MCF 10A (cell line): ENCODE data around the gene STATH. TPM values are rescaled to one million over a fixed set of nuclear protein-coding genes. Genes with fewer than 3 reads are reported as not detected.

Source experiments
- BruUV-seq: library from RNA; stranded (reverse); fragments of 400-500 nt; replicated peaks from 2 replicates; lab custom pipeline; 2021; lab: Mats Ljungman, UMichigan
- CTCF ChIA-PET: fragments of 300-600 bp; sonication (Branson Sonifier 250); formaldehyde crosslinking; extraction: SDS; loops from one replicate; lab custom pipeline; 2021; ENCODE audit warnings: antibody characterized with exemption, inconsistent platforms; lab: Yijun Ruan, JAX
- POLR2A ChIA-PET: fragments of 300-600, 350-650 bp; sonication (Branson Sonifier 250); formaldehyde crosslinking; extraction: SDS; loops from one replicate; lab custom pipeline; 2020; ENCODE audit warnings: antibody characterized with exemption, inconsistent platforms; lab: Yijun Ruan, JAX
- DNase-seq: peaks from one replicate; pipeline ENCODE4 v3.0.0-alpha.2; 2018; ENCODE audit not compliant: unreplicated experiment
- H3K27ac Mint-ChIP-seq: one replicate; pipeline ENCODE4 v1.8.0; 2022; ENCODE audit warnings: mild to moderate bottlenecking, low read depth, mixed read lengths; ENCODE audit not compliant: unreplicated experiment
- H3K27me3 Mint-ChIP-seq: one replicate; pipeline ENCODE4 v1.8.0; 2022; ENCODE audit warnings: mixed read lengths; ENCODE audit not compliant: insufficient read depth, unreplicated experiment
- H3K36me3 Mint-ChIP-seq: one replicate; pipeline ENCODE4 v1.8.0; 2022; ENCODE audit warnings: mild to moderate bottlenecking, moderate library complexity, mixed read lengths; ENCODE audit not compliant: insufficient read depth, unreplicated experiment
- H3K4me1 Mint-ChIP-seq: one replicate; pipeline ENCODE4 v1.8.0; 2022; ENCODE audit warnings: mixed read lengths; ENCODE audit not compliant: insufficient read depth, unreplicated experiment
- H3K4me3 Mint-ChIP-seq: one replicate; pipeline ENCODE4 v1.8.0; 2022; ENCODE audit warnings: mild to moderate bottlenecking, moderate library complexity, mixed read lengths; ENCODE audit not compliant: unreplicated experiment
- H3K9me3 Mint-ChIP-seq: one replicate; pipeline ENCODE4 v1.8.0; 2022; ENCODE audit warnings: mixed read lengths; ENCODE audit not compliant: unreplicated experiment
- intact Hi-C: fragments of 100-400 bp; cut with micrococcal nuclease; formaldehyde crosslinking; loops from 2 replicates; pipeline ENCODE4 v1.14.1; 2022
- total RNA-seq: library from RNA; stranded (reverse); gene quantifications from 2 replicates; pipeline ENCODE4 v1.2.3, GENCODE V29; 2022
- TF ChIP-seq, protein P1 (sequence below): fragments of 200-600 bp; IDR thresholded peaks from one replicate; pipeline ENCODE4 v1.8.0; 2022; ENCODE audit warnings: antibody characterized with exemption, mild to moderate bottlenecking; ENCODE audit not compliant: unreplicated experiment

Gene STATH
- total RNA-seq, 1 experiment from 2014 or later = not detected

DNA sequence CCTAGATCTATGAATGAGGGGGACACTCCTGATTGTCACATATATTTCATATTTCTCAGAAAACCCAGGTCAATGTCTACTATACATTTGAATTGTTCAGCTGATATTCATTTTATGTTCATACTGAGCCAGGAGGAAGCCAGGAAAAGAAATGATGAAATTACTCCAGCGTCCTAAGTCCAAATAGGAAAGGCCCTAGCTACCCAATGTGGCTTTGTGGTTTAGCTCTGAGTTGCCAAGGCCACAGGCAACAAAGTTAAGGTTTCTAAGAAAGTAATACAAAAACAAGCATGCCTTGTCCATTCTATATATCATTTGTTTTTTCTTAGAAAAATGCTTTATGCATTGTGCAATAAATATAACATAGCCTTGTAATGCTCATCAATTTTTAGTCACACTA lies 25.7 kb upstream of the STATH start:
- no peak overlapping the region for H3K4me3 Mint-ChIP-seq
- ChIA-PET POLR2A (no interaction called here), CTCF (interaction anchor here (0.9 kb wide), 1 partner anchor 8 kb away, joined by 3 read pairs; no protein-coding TSS in a partner anchor)
- peaks cover 6% of the 10 kb centered on the region for H3K36me3 Mint-ChIP-seq
- intact Hi-C loops = no loop called here
- no peaks in the 10 kb centered on the region for H3K9me3 Mint-ChIP-seq
- H3K4me1 Mint-ChIP-seq = no peaks in the 10 kb centered on the region
- no peak overlapping the region for H3K27ac Mint-ChIP-seq
- TF ChIP-seq, protein P1, sequence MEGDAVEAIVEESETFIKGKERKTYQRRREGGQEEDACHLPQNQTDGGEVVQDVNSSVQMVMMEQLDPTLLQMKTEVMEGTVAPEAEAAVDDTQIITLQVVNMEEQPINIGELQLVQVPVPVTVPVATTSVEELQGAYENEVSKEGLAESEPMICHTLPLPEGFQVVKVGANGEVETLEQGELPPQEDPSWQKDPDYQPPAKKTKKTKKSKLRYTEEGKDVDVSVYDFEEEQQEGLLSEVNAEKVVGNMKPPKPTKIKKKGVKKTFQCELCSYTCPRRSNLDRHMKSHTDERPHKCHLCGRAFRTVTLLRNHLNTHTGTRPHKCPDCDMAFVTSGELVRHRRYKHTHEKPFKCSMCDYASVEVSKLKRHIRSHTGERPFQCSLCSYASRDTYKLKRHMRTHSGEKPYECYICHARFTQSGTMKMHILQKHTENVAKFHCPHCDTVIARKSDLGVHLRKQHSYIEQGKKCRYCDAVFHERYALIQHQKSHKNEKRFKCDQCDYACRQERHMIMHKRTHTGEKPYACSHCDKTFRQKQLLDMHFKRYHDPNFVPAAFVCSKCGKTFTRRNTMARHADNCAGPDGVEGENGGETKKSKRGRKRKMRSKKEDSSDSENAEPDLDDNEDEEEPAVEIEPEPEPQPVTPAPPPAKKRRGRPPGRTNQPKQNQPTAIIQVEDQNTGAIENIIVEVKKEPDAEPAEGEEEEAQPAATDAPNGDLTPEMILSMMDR = no peak
- no peak for DNase-seq
- H3K27me3 Mint-ChIP-seq = peaks cover 68% of the 10 kb centered on the region
- no TSS peak for BruUV-seq

DNA sequence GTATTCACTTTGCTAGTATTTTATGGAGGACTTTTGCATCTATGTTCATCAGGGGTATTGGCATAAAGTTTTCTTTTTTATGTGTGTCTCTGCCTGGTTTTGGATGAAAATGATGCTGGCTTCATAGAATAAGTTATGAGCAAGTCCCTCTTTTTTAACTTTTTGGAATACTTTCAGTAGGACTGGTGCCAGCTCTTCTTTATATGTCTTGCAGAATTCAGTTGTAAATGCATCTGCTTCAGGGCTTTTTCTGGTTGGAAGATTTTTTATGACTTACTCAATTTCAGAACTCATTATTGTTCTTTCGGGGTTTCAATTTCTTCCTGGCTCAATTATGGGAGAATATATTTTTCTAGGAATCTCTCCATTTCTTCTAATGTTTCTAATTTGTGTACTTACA lies 21.1 kb upstream of the STATH start:
- CTCF ChIA-PET = no interaction called here
- BruUV-seq = no TSS peak
- Mint-ChIP-seq H3K4me1 (no peaks in the 10 kb centered on the region), H3K9me3 (no peaks in the 10 kb centered on the region), H3K36me3 (peaks cover 6% of the 10 kb centered on the region), H3K27me3 (peaks cover 71% of the 10 kb centered on the region), H3K27ac (no peak overlapping the region), H3K4me3 (no peak overlapping the region)
- TF ChIP-seq, protein P1 = no peak
- POLR2A ChIA-PET = interaction anchor here (1.0 kb wide), 1 partner anchor 9 kb away, joined by 3 read pairs; no protein-coding TSS in a partner anchor
- DNase-seq = no peak
- intact Hi-C loops = no loop called here

DNA sequence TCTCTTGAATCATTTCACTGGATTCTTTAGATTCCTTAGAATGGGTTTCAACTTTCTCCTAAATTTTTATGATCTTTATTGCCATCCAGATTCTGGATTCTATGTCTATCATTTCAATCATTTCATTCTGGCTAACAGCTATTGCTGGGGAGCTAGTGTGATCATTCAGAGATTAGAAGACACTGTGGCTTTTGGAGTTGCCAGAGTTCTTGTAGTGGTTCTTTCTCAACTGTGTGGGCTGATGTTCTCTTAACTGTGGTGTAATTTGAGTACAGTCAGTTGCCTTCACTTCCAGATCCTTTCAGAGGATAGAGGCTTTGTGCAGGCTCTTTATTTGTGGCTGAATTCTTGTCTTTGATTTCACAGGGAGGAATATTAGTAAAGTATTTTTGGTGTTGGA lies 18.2 kb upstream of the STATH start:
- no TSS peak for BruUV-seq

DNA sequence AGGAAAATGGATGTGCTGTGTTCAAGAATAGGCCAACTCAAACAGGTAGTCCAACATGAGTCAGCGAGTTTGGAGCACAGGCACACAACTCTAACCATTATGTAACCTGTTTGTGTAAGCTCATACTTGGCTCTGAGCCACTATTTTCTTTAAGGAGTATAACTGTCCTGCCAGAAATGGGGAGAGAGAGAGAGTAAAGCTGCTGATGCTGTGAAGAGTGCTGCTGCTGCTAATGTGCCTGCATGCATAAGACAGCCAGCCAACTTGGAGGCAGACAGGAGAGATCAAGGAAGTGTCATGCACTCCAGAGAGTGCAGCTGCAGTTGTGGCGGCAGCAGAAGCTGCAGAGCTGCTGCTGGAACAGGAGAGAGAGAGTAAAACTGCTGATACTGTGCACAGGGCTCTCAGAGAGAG lies 11.7 kb upstream of the STATH start:
- peaks cover 20% of the 10 kb centered on the region for H3K27me3 Mint-ChIP-seq
- no peak overlapping the region for H3K4me3 Mint-ChIP-seq
- H3K36me3 Mint-ChIP-seq = no peaks in the 10 kb centered on the region
- intact Hi-C loops = no loop called here
- H3K4me1 Mint-ChIP-seq = peaks cover 6% of the 10 kb centered on the region
- H3K9me3 Mint-ChIP-seq = no peaks in the 10 kb centered on the region
- no TSS peak for BruUV-seq
- TF ChIP-seq, protein P1 = no peak
- POLR2A ChIA-PET = interaction anchor here (0.6 to 1.4 kb wide), 3 partner anchors 9 to 916 kb away, joined by 3 to 4 read pairs (median 3); partner anchors contain the start of gene SULT1E1
- DNase-seq = peak; percentile 91
- no peak overlapping the region for H3K27ac Mint-ChIP-seq
- CTCF ChIA-PET = no interaction called here

More for the DNA sequence above, 18.2 kb upstream of the STATH start:
- H3K27ac Mint-ChIP-seq = no peak overlapping the region
- CTCF ChIA-PET = no interaction called here
- no peaks in the 10 kb centered on the region for H3K9me3 Mint-ChIP-seq
- TF ChIP-seq, protein P1 = no peak
- no peak overlapping the region for H3K4me3 Mint-ChIP-seq
- H3K36me3 Mint-ChIP-seq = no peaks in the 10 kb centered on the region
- H3K27me3 Mint-ChIP-seq = peaks cover 70% of the 10 kb centered on the region
- POLR2A ChIA-PET = no interaction called here
- H3K4me1 Mint-ChIP-seq = no peaks in the 10 kb centered on the region
- intact Hi-C loops = no loop called here
- no peak for DNase-seq
